NCI-H2227 (cell line): ENCODE measurements around the gene PTH1R.

Experiments
- DNase-seq: peaks from one replicate; lab custom pipeline; 2025; ENCODE audit not compliant: unreplicated experiment; lab: John Stamatoyannopoulos, UW

Gene PTH1R

GRCh38 chr3:46898321-46899150 lies 21.0 kb downstream of the PTH1R start:
- peak; percentile 16 for DNase-seq

DNA sequence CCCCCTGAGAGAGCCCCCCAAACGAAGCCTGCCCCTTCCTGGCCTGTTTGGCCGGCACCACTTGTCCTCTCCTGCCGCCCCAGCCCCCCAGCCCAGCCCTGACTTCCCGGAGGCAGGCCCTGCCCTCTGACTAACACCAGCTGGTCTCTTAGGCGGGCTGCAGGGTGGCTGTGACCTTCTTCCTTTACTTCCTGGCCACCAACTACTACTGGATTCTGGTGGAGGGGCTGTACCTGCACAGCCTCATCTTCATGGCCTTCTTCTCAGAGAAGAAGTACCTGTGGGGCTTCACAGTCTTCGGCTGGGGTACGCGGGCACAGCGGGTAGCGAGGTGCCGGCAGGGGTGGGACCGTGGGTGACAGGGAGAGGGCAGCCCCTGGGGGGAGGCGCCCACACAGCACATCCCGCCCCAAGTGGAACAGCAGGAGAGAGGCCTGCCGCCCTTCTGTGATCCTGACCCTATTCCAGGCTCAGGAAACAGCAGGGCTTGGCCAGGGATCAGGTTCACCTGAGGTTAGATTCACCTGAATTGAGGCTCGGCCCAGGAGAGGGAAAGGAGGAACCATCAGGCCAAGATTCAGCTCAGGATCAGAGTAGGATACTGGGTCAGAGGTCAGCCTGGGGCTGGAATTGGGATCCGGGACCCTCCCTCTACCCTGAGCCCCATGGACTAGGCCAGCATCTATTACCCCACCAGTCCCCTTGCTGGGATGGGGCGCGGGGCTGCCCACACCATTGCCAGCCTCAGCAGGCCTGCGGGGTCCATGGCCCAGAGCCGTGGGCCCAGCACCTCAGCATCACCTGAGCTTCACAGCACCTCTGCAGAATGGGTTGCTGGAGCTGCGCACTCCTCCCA lies 21.9 kb downstream of the PTH1R start:
- no peak for DNase-seq

DNA sequence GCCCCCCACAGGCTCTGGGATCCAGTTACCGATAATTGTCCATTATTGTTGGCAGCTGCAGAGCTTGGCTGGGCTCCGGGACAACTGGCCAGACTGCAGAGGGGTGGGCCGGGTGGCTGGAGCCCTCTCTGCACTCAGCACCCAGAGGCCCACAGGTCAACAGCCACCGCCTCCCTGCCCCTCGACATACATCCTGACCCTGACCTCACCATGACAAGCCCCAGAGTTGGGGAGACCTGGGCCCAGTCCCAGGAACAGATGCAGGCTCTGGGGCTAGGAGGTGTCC lies 22.4 kb downstream of the PTH1R start:
- DNase-seq: peak; percentile 53

DNA sequence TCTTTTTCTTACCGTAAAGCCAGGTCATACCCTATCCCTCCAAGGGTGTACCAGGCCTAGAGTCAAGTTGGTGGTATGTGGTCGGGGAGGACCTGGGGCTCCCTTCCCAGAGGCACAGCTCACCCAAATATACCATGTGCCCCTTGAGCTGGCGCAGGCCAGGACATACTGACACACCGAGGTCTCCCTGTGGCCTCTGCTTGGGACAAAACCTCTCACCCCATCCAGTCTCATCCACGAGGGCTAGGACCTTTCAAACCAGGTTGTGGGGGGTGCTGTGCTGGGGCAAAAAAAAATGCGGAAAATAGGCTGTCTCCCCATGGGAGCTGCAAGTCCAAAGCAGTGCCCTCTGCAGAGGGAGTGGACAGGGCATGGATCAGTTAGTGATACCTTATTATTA lies 22.8 kb downstream of the PTH1R start:
- no peak for DNase-seq

- DNase-seq: no peak
Measured at GRCh38 chr3:46901061-46901460, 23.5 kb downstream of the PTH1R start.

DNA sequence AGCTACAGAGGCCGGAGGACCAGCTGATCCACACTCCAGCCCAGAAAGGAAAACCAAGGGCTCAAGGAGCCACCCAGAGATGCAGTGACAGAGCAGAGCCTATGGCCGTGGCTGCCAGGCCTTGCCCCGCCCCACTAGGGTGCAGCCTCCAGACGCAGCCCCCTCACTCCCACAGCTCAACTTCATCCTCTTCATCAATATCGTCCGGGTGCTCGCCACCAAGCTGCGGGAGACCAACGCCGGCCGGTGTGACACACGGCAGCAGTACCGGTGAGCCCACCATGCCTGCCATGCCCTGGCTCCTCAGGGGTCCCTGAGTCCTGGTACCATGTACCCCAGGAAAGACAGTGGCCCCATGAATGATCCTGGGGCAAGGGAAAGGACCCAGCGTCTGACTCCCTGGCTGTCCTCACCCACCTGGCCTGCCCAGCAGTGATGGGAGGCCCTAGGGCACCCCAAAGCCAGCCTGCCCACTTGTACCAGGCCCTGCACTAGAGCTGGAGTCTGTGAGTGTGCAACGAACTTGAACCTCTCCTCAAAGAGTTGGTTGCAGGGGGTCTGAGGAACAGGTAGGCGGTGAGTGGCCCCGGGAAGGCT lies 24.2 kb downstream of the PTH1R start:
- no peak for DNase-seq

- no peak for DNase-seq
Measured at GRCh38 chr3:46902188-46902631, 24.7 kb downstream of the PTH1R start.

DNA sequence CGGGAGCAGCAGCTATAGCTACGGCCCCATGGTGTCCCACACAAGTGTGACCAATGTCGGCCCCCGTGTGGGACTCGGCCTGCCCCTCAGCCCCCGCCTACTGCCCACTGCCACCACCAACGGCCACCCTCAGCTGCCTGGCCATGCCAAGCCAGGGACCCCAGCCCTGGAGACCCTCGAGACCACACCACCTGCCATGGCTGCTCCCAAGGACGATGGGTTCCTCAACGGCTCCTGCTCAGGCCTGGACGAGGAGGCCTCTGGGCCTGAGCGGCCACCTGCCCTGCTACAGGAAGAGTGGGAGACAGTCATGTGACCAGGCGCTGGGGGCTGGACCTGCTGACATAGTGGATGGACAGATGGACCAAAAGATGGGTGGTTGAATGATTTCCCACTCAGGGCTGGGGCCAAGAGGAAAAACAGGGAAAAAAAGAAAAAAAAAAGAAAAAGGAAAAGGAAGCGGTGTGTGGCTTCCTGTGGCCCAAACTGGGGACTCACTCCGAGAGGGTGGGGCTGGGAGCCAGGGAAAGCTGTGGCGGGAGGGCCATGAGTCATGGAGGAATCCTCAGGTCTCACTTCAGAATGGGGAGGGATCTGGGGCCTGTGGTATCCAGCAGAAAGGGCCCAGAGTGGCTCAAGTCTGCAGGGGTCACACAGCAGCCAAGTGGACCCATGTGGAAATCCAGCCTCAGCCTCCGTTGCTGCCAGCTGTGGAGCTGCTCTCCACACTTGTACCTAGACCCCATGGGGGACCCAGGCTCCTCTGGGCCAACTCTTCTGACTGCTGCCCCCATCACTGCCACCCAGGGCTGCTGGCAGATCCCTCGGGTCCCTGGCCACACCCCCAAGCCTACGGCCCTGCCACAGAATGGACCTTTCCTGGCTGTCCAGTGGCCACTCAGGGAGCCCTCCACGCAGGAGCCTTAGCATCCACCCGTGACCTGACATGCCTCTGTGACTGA lies 26.1 kb downstream of the PTH1R start:
- no peak for DNase-seq

DNA sequence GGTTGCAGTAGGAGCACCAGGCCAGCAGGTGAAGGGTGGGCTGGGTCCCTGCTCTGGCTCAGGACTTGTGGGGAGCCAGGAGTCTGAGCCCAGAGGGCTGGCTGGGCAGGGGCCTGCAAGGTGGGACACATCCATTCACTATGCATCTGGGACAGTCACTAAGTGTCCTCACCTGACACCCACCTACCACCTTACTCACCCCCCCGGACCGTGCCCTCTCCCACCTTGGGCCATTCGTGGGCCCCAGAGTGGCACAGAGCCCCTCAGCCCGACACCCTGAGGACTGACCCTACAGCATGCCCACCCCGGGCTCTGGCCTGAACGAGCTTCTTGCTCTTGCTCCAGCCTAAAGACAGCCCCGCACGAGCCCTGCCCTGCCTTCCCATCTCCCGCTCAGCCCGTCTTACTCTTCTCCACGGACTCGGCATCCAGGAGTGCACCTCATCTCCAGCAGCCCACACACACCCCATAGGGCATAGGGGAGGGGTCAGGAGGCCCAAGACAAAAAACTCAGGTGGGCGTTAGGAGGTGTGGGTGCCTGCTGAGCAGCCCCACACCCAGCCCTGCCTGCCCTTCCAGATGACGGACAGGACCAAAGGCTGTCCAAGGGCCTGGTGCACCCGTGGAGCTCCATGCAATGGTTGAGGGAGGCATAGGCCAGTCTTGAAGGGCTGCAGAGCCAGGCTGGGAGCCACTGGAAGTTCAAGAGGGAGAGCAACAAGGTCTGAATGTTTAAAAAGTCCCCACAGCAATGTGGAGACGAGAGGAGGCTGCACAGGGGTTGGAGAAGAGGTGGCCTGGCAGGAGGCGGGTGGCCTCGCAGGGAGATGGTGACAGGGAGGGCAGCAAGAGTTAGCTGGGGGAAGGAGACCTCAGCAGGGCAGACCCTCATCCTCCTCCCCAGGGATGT lies 27.0 kb downstream of the PTH1R start:
- DNase-seq: no peak

DNA sequence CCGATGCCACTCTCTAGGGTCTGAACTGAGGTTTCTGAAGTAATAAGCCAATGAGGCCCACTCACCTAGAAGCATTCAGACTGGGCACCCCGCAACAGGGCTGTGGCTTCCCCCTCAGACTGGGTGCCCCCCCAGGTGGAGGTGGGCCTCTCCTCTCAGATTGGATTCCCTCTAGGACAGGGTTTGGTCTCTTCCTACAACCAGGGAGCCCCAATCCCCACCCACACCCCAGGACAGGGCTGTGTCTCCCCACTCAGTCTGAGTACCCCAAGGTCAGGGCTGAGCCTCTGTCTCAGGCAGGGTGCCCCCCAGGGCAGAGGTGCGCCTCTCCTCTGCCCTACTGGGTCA lies 27.7 kb downstream of the PTH1R start:
- no peak for DNase-seq

GRCh38 chr3:46905661-46906451 lies 28.3 kb downstream of the PTH1R start:
- no peak for DNase-seq

DNA sequence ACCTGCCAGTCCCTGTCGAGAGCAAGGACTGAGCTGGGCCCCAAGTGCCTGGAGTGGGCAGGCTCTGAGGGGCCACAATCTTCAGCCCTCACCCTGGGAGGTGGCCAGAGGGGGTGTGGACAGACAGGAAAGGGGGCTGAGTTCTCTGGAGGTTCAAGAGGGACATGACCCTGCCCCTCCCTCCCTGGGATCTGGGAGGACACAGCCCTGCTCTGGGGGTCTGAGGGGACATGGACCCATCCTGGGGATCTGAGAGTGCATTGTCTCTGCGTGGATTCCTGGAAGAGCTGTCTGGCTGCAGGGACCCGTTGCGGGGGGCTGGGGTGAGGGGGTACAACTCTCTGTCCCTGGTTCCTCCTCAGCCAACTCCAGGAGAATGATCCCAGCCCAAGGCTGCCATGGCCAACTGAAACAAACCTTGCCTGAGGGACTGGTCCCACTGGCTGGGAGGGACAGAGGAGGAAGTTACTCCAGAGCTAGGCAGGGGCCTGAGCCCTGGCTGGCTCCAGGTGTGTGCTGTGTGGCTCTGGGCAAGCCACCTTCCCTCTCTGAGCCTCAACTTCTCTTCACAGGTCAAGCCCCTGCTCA lies 29.0 kb downstream of the PTH1R start:
- no peak for DNase-seq

DNA sequence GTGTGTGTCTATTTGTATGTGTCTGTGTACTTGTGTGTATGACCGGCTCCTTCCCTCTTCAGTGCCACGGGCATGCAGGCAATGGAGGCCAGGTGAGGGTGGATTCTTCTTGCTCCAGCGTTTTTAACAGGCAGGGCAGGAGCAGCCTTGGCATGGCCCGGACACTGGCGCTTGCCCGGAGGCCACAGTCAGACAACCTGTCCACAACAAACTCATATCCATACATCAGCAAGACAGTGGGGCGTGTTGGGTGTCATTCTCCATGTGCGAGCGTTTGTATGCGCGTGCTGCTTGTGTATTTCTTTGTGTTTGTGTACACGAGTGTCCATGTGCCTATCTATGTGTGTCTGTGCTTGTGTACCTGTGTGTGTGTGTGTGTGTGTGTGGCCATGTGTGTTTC lies 29.8 kb downstream of the PTH1R start:
- DNase-seq: no peak

- no peak for DNase-seq
Measured at GRCh38 chr3:46907960-46908293, 30.4 kb downstream of the PTH1R start.

DNA sequence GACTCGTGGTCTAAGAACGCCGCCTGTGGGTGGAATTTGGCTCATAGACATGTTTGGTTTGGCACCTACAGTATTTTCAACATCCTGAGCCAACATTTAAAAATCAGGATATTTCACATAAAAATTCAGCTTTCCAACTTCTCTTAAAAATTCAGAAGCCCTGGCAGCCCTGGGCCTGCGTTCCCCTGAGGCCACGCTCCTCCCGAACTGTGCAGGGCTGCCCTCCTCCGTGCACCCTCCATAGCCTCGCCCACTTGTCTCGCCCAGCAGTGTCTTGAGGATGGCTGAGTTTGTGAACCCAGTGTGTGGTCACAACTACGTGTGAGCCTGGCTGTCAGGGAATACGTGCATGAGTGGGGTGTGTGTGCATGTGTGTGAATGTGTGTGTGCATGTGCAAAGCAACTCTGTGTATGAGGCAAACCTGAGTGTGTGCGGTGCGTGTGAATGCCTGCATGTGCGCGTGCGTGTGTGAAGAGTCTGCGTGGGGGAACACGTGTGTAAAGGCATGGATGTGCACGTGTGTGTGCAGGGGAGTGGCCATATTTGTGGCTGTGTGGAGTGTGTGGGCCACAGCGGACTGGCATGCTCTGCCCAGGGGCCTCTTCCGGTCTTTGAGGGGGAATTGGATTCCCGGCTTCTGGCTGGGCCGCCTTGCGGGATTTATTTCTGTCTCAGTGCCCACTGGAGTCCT lies 30.9 kb downstream of the PTH1R start:
- no peak for DNase-seq

DNA sequence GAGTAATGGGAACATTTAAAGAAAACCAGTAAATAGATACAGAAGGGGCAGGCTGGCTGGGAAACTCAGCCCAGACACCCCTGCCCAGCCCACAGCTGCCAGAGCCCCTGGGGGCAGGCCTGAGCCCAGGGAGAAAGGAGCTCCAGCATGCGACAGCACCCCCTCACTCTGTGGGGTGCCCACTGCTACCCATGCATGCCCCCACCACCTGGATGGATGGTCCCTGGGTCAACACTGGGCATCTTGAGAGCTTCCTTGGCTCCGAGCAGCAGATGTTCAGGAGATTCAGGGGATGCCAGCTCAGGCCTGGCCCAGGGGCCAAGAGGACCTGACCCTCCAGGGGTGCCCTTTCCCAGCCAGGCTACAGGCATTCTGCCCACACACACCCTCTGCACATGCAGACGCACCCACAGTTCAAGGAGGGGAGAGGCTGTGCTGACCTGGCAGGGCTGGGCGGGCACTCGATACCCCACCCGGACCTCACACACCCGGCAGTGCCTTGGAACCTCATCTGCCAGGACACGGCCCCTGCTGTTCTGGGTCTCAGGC lies 31.5 kb downstream of the PTH1R start:
- DNase-seq: no peak

- peak; percentile 86 for DNase-seq
Measured at GRCh38 chr3:46909535-46910161, 32.1 kb downstream of the PTH1R start.
